Esophagus muscularis mucosa (tissue), 4 donors: Measurements from ENCODE around the gene STARD13. TPM values are rescaled to one million over a fixed set of nuclear protein-coding genes. Genes with fewer than 3 reads are reported as not detected.

ENCODE experiments used
- DNase-seq: peaks from one replicate; pipeline ENCODE4 v3.0.0-alpha.2; 2017; ENCODE audit errors: extremely low spot score
- H3K27ac ChIP-seq, 4 donors: fragments of 200-600 bp; sonication (generic); replicated peaks in 1 of 4; 1 replicate in 3 of 4; 2 replicates in 1 of 4; pipeline ENCODE4 v1.5.1; 2016 to 2019; ENCODE audit warnings: mild to moderate bottlenecking in 1 of 4
- H3K27me3 ChIP-seq, 4 donors: fragments of 200-600 bp; sonication (generic); one replicate each; pipeline versions ENCODE4 v1.5.1 to v1.6.0; 2016 to 2019
- H3K36me3 ChIP-seq, 4 donors: fragments of 200-600 bp; sonication (generic); one replicate each; pipeline ENCODE4 v1.5.1; 2016 to 2019
- H3K4me1 ChIP-seq, 4 donors: fragments of 200-600 bp; sonication (generic); one replicate each; pipeline ENCODE4 v1.5.1; 2016 to 2019
- H3K4me3 ChIP-seq, 4 donors: fragments of 200-600 bp; sonication (generic); 1 replicate in 2 of 4; 2 replicates in 2 of 4; pipeline ENCODE4 v1.5.1; 2016 to 2019; ENCODE audit warnings: mild to moderate bottlenecking in 4 of 4, moderate library complexity in 1 of 4
- H3K9me3 ChIP-seq, 4 donors: fragments of 200-600 bp; sonication (generic); 1 replicate in 3 of 4; 2 replicates in 1 of 4; pipeline ENCODE4 v1.5.1; 2016 to 2019
- CTCF ChIP-seq, 3 experiments: fragments of 200-600 bp in 2 of 3; fragments of 450-650 bp in 1 of 3; sonication (generic) in 2 of 3; IDR thresholded peaks; one replicate each; pipeline ENCODE4 v1.5.1; 2017 to 2019; ENCODE audit warnings: antibody characterized with exemption in 3 of 3, mild to moderate bottlenecking in 2 of 3, moderate library complexity in 1 of 3
- EP300 ChIP-seq: sonication (generic); formaldehyde crosslinking; IDR thresholded peaks from one replicate; pipeline ENCODE4 v1.6.1; 2017; ENCODE audit warnings: antibody characterized with exemption
- POLR2A ChIP-seq: fragments of 450-650 bp; IDR thresholded peaks from one replicate; pipeline ENCODE4 v1.6.1; 2017; ENCODE audit warnings: antibody characterized with exemption, moderate library complexity, mild to moderate bottlenecking, low read depth
- POLR2AphosphoS5 ChIP-seq, 2 donors: sonication (generic); formaldehyde crosslinking; IDR thresholded peaks; one replicate each; pipeline ENCODE4 v1.6.1; 2017; ENCODE audit warnings: antibody characterized with exemption in 2 of 2
- WGBS: methylation state at CpG from one replicate; pipeline ENCODE4 v1.1.5; 2018; 5-methylcytosine and 5-hydroxymethylcytosine counted together
- intact Hi-C: fragments of 100-400 bp; cut with DNase I; formaldehyde crosslinking; loops from one replicate; pipeline ENCODE4 v1.15.1; 2023
- total RNA-seq, 4 donors: library from RNA; depleted of rRNA; stranded (reverse); fragments of >200 nt; gene quantifications; one replicate each; pipeline versions ENCODE4 v1.1.0 to v1.2.1, GENCODE V29; 2016

The STARD13 gene
- total RNA-seq, 4 donors from 2014 or later = 44.9 to 59.2 (median 56.2) TPM

- peak overlapping the region; percentile 73 to 83 (median 79) for H3K27ac ChIP-seq
- H3K36me3 ChIP-seq = no peaks in the 10 kb centered on the region
- no peaks in the 10 kb centered on the region for H3K27me3 ChIP-seq
- H3K9me3 ChIP-seq = no peaks in the 10 kb centered on the region
- intact Hi-C loops = no loop called here
- TF ChIP-seq EP300 (no peak), CTCF (IDR thresholded peaks at IDR 0.05) (no peak), POLR2AphosphoS5 (IDR thresholded peaks at IDR 0.05) (no peak), POLR2A (no peak)
- no peak for DNase-seq
- no peak overlapping the region for H3K4me3 ChIP-seq
- H3K4me1 ChIP-seq = peaks cover 85 to 97% (median 93%) of the 10 kb centered on the region in 4 donors
- WGBS = 91% methylated on average over 2 of the region's 2 CpGs
These were observed 26.3 kb downstream of the STARD13 start for GRCh38 chr13:33259296-33259695.

- Histone ChIP-seq H3K36me3 (no peaks in the 10 kb centered on the region), H3K4me1 (peaks cover 84 to 97% (median 89%) of the 10 kb centered on the region in 4 donors), H3K9me3 (no peaks in the 10 kb centered on the region), H3K4me3 (no peak overlapping the region), H3K27ac (peak overlapping the region; percentile 73 to 83 (median 79)), H3K27me3 (no peaks in the 10 kb centered on the region)
- no peak for DNase-seq
- TF ChIP-seq POLR2A = no peak
- no peak for TF ChIP-seq CTCF (IDR thresholded peaks at IDR 0.05)
- TF ChIP-seq EP300 = no peak
- no peak for TF ChIP-seq POLR2AphosphoS5 (IDR thresholded peaks at IDR 0.05)
- intact Hi-C loops = no loop called here
These were observed 26.8 kb downstream of the STARD13 start for GRCh38 chr13:33258808-33259193.

- DNase-seq = no peak
- intact Hi-C loops = no loop called here
- 52% methylated on average over 7 of the region's 7 CpGs for WGBS
- TF ChIP-seq POLR2A (no peak), POLR2AphosphoS5 (IDR thresholded peaks at IDR 0.05) (peak in 1 of 2 donors; percentile 40), EP300 (no peak), CTCF (IDR thresholded peaks at IDR 0.05) (no peak)
- H3K4me1 ChIP-seq = peaks cover 78 to 96% (median 87%) of the 10 kb centered on the region in 4 donors
- no peak overlapping the region for H3K4me3 ChIP-seq
- no peaks in the 10 kb centered on the region for H3K27me3 ChIP-seq
- H3K9me3 ChIP-seq = no peaks in the 10 kb centered on the region
- no peaks in the 10 kb centered on the region for H3K36me3 ChIP-seq
- H3K27ac ChIP-seq = peak overlapping the region; percentile 73 to 83 (median 79)
These were observed 27.4 kb downstream of the STARD13 start for GRCh38 chr13:33257841-33258807.

GRCh38 chr13:33256148-33256840 lies 29.3 kb downstream of the STARD13 start:
- 95% methylated on average over 3 of the region's 3 CpGs for WGBS
- DNase-seq = no peak
- no peaks in the 10 kb centered on the region for H3K36me3 ChIP-seq
- H3K27me3 ChIP-seq = no peaks in the 10 kb centered on the region
- no peaks in the 10 kb centered on the region for H3K9me3 ChIP-seq
- H3K27ac ChIP-seq = peak overlapping the region in 2 of 4 donors; percentile 2 to 83
- H3K4me1 ChIP-seq = peaks cover 78 to 95% (median 85%) of the 10 kb centered on the region in 4 donors
- H3K4me3 ChIP-seq = no peak overlapping the region
- intact Hi-C loops = no loop called here
- TF ChIP-seq POLR2AphosphoS5 (IDR thresholded peaks at IDR 0.05) (no peak), EP300 (no peak), CTCF (IDR thresholded peaks at IDR 0.05) (no peak), POLR2A (no peak)
